WERI-Rb-1 (cell line): ENCODE results near the gene MAPK8IP1.

ENCODE experiments used
- DNase-seq: peaks from one replicate; pipeline ENCODE4 v3.0.0-alpha.2; 2020
- H3K27ac ChIP-seq: fragments of 250-450 bp; sonication (Bioruptor Pico); 2 replicates; pipeline ENCODE4 v1.5.1; 2020; ENCODE audit warnings: mild to moderate bottlenecking, moderate library complexity
- H3K27me3 ChIP-seq: fragments of 250-450 bp; sonication (Bioruptor Pico); 2 replicates; pipeline ENCODE4 v1.5.1; 2021; ENCODE audit warnings: mild to moderate bottlenecking, low read depth, moderate library complexity; ENCODE audit not compliant: insufficient read depth, severe bottlenecking
- H3K36me3 ChIP-seq: fragments of 250-450 bp; sonication (Bioruptor Pico); 2 replicates; pipeline ENCODE4 v1.5.1; 2020; ENCODE audit warnings: mild to moderate bottlenecking, moderate library complexity
- H3K4me3 ChIP-seq: 2 replicates; pipeline ENCODE4 v1.5.1; 2011; ENCODE audit warnings: low read depth, mild to moderate bottlenecking, control low read depth, low read length
- H3K9me3 ChIP-seq: fragments of 250-450 bp; sonication (Bioruptor Pico); 2 replicates; pipeline ENCODE4 v1.5.1; 2021; ENCODE audit warnings: mild to moderate bottlenecking, moderate library complexity; ENCODE audit not compliant: severe bottlenecking
- TF ChIP-seq, protein P1 (sequence below): IDR thresholded peaks from 2 replicates; pipeline ENCODE4 v1.5.1; 2011; ENCODE audit warnings: low read depth, mild to moderate bottlenecking, control low read depth, inconsistent platforms, low read length

Gene MAPK8IP1

GRCh38 chr11:45857961-45858474 lies 27.4 kb upstream of the MAPK8IP1 start:
- no peak for DNase-seq
- Histone ChIP-seq H3K4me3 (no peak overlapping the region), H3K27ac (no peak overlapping the region), H3K27me3 (no peaks in the 10 kb centered on the region), H3K9me3 (no peaks in the 10 kb centered on the region), H3K36me3 (peaks cover 24% of the 10 kb centered on the region)
- TF ChIP-seq, protein P1, sequence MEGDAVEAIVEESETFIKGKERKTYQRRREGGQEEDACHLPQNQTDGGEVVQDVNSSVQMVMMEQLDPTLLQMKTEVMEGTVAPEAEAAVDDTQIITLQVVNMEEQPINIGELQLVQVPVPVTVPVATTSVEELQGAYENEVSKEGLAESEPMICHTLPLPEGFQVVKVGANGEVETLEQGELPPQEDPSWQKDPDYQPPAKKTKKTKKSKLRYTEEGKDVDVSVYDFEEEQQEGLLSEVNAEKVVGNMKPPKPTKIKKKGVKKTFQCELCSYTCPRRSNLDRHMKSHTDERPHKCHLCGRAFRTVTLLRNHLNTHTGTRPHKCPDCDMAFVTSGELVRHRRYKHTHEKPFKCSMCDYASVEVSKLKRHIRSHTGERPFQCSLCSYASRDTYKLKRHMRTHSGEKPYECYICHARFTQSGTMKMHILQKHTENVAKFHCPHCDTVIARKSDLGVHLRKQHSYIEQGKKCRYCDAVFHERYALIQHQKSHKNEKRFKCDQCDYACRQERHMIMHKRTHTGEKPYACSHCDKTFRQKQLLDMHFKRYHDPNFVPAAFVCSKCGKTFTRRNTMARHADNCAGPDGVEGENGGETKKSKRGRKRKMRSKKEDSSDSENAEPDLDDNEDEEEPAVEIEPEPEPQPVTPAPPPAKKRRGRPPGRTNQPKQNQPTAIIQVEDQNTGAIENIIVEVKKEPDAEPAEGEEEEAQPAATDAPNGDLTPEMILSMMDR, result no peak

DNA sequence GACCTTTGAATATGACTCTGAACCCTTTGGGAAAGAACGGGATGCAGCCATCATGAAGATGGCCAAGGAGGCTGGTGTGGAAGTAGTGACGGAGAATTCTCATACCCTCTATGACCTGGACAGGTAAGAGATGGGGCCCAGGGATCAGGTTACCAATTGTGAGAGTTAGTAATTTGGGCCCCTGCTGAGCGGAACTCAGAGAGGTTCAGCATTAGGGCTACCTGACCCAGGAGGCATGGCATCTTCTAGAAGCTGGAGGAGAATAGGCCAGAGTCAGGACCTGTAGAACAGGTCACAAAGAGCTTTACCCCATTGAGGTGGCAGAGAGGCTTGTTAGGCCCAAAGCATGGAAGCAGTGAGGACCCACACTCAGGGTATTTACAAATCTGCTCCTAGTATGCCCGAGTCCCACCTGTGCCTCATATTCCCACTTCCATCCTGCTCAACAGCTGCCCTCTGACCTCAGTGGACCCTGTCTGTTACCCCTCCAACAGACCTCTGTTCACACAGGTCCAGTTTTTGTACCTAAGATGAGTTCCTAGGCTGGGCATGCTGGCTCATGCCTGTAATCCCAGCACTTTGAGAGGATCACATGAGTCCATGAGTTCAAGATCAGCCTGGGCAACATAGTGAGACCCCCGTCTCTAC lies 26.6 kb upstream of the MAPK8IP1 start:
- Histone ChIP-seq H3K27ac (no peak overlapping the region), H3K36me3 (peaks cover 32% of the 10 kb centered on the region)

DNA sequence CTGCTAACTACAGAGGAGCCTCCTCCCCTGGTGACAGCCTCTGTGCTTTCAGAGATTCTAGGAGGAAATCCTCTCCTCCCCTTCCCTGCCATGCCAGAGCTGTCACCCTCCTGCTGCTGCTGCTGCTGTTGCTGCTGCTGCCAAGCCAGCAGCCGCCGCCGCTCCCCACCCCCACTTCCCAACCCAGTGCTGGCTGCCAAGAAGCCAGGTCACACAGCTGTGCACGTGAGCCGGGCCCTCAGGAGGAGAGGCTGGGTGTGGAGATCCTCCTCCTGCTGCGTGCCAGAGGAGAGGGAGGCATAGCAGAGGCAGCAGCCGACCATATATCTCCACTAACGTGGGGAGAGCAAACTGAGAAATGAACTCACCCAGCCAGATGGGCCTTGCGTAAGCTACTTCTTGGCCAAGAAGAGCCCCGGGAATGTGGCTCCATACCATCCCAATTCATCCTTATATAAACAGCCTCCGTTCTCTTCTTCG lies 25.8 kb upstream of the MAPK8IP1 start:
- H3K9me3 ChIP-seq, result no peaks in the 10 kb centered on the region
- no peak for DNase-seq
- TF ChIP-seq, protein P1, result no peak
- no peak overlapping the region for H3K4me3 ChIP-seq
- H3K27me3 ChIP-seq, result no peaks in the 10 kb centered on the region
- H3K27ac ChIP-seq, result no peak overlapping the region
- peaks cover 35% of the 10 kb centered on the region for H3K36me3 ChIP-seq

More for the DNA sequence above, 26.6 kb upstream of the MAPK8IP1 start:
- no peaks in the 10 kb centered on the region for H3K27me3 ChIP-seq
- TF ChIP-seq, protein P1, result no peak
- H3K4me3 ChIP-seq, result no peak overlapping the region
- DNase-seq, result no peak
- H3K9me3 ChIP-seq, result no peaks in the 10 kb centered on the region

- no peak for DNase-seq
- no peak overlapping the region for H3K27ac ChIP-seq
- H3K4me3 ChIP-seq, result no peak overlapping the region
- H3K36me3 ChIP-seq, result peaks cover 35% of the 10 kb centered on the region
- TF ChIP-seq, protein P1, result no peak
- no peaks in the 10 kb centered on the region for H3K9me3 ChIP-seq
- no peaks in the 10 kb centered on the region for H3K27me3 ChIP-seq
These were observed 25.1 kb upstream of the MAPK8IP1 start for GRCh38 chr11:45860348-45860747.

DNA sequence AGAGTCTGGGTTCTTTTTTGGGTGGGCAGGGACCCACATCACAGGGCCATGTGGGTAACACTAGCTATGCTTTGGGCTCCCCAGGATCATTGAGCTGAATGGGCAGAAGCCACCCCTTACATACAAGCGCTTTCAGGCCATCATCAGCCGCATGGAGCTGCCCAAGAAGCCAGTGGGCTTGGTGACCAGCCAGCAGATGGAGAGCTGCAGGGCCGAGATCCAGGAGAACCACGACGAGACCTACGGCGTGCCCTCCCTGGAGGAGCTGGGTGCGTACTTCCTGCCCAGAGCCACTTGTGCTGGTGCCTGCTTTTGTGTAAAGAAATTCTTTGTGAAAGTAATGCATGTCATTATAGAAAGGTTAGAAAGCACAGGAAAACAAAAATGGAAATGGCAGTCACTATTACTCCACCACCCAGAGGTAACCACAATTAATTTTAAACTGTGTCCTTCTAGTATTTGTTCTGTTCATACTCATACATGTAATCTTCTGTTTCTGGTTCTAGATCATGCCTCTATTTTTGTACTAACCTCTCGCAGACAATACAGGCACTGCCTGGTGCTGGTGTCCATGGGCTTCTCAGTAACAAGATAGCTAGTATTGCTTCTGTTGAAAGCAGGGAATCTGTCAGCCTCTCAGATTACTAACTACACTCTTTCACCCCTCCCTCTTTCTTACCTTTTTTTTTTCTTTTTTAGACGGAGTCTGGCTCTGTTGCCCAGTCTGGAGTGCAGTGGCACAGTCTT lies 24.5 kb upstream of the MAPK8IP1 start:
- TF ChIP-seq, protein P1, result no peak
- DNase-seq, result no peak
- Histone ChIP-seq H3K27ac (no peak overlapping the region), H3K9me3 (no peaks in the 10 kb centered on the region), H3K4me3 (no peak overlapping the region), H3K27me3 (no peaks in the 10 kb centered on the region), H3K36me3 (peaks cover 35% of the 10 kb centered on the region)
